Fibroblast of lung (primary cell): ENCODE measurements around the gene N4BP2L2. TPM values are rescaled to one million over a fixed set of nuclear protein-coding genes. Genes with fewer than 3 reads are reported as not detected.

Source experiments
- DNase-seq, 2 donors: peaks; one replicate each; pipeline versions ENCODE4 v3.0.0 to v3.0.0-alpha.2; 2010; ENCODE audit warnings: low read depth in 2 of 2
- H2AFZ ChIP-seq: 2 replicates; pipeline ENCODE4 v1.5.1; 2012; ENCODE audit warnings: low read length, control low read depth, inconsistent platforms
- H3K27ac ChIP-seq: 2 replicates; pipeline ENCODE4 v1.5.1; 2011; ENCODE audit warnings: low read length, control low read depth; ENCODE audit not compliant: insufficient read depth
- H3K27me3 ChIP-seq: 2 replicates; pipeline ENCODE4 v1.5.1; 2011; ENCODE audit warnings: mild to moderate bottlenecking, low read length; ENCODE audit not compliant: control insufficient read depth, insufficient read depth
- H3K36me3 ChIP-seq: 2 replicates; pipeline ENCODE4 v1.5.1; 2011; ENCODE audit warnings: low read length; ENCODE audit not compliant: control insufficient read depth, insufficient read depth
- H3K4me1 ChIP-seq: 2 replicates; pipeline ENCODE4 v1.5.1; 2011; ENCODE audit warnings: low read length; ENCODE audit not compliant: control insufficient read depth, insufficient read depth; ENCODE audit errors: extremely low read depth
- H3K4me2 ChIP-seq: 2 replicates; pipeline ENCODE4 v1.5.1; 2011; ENCODE audit warnings: low read length, control low read depth; ENCODE audit not compliant: insufficient read depth; ENCODE audit errors: extremely low read depth
- H3K4me3 ChIP-seq, 4 experiments: fragments of 200-600 bp in 1 of 4; sonication (generic) in 1 of 4; replicated peaks in 1 of 4; 2 replicates each; pipeline ENCODE4 v1.5.1; 2011 to 2016; ENCODE audit warnings: low read length in 4 of 4, low read depth in 3 of 4, mild to moderate bottlenecking in 3 of 4, control low read depth in 2 of 4, inconsistent platforms in 1 of 4, mixed read lengths in 1 of 4; ENCODE audit not compliant: insufficient read depth in 1 of 4; ENCODE audit errors: control extremely low read depth in 1 of 4
- H3K79me2 ChIP-seq: 2 replicates; pipeline ENCODE4 v1.5.1; 2012; ENCODE audit warnings: mild to moderate bottlenecking, low read length, inconsistent platforms; ENCODE audit not compliant: control insufficient read depth, insufficient read depth
- H3K9ac ChIP-seq: 2 replicates; pipeline ENCODE4 v1.5.1; 2011; ENCODE audit warnings: mild to moderate bottlenecking, low read length, control low read depth; ENCODE audit not compliant: insufficient read depth
- H3K9me3 ChIP-seq: 2 replicates; pipeline ENCODE4 v1.5.1; 2012; ENCODE audit warnings: low read depth, low read length; ENCODE audit not compliant: control insufficient read depth, insufficient read depth
- H4K20me1 ChIP-seq: 2 replicates; pipeline ENCODE4 v1.5.1; 2011; ENCODE audit warnings: low read length; ENCODE audit not compliant: control insufficient read depth, insufficient read depth; ENCODE audit errors: extremely low read depth
- CTCF ChIP-seq, 2 donors: IDR thresholded peaks in 1 of 2; conservative IDR thresholded peaks in 1 of 2; 1 replicate in 1 of 2; 2 replicates in 1 of 2; pipeline ENCODE4 v1.5.1; 2011 to 2012; ENCODE audit warnings: low read length in 2 of 2, control low read depth in 1 of 2, inconsistent platforms in 1 of 2, low read depth in 1 of 2, mild to moderate bottlenecking in 1 of 2
- EZH2 ChIP-seq: IDR thresholded peaks from 2 replicates; pipeline ENCODE4 v1.5.1; 2012; ENCODE audit warnings: low read length, control low read depth, mild to moderate bottlenecking; ENCODE audit errors: missing control alignments
- polyA plus RNA-seq, 2 donors: library from polyadenylated mRNA; depleted of rRNA in 1 of 2; stranded (reverse) in 1 of 2; unstranded in 1 of 2; fragments of >200 nt; gene quantifications; 2 replicates each; pipeline ENCODE4 v1.2.1, GENCODE V29; 2011 to 2012; ENCODE audit warnings: missing spikeins in 1 of 2
- total RNA-seq: library from RNA; depleted of rRNA; stranded (reverse); fragments of >200 nt; gene quantifications from 2 replicates; pipeline ENCODE4 v1.2.1, GENCODE V29; 2014

Gene N4BP2L2
- total and polyA plus RNA-seq, 2 donors (not counting 1 experiment from before 2014, with no cell fraction given): 62.4 to 139 TPM

DNA sequence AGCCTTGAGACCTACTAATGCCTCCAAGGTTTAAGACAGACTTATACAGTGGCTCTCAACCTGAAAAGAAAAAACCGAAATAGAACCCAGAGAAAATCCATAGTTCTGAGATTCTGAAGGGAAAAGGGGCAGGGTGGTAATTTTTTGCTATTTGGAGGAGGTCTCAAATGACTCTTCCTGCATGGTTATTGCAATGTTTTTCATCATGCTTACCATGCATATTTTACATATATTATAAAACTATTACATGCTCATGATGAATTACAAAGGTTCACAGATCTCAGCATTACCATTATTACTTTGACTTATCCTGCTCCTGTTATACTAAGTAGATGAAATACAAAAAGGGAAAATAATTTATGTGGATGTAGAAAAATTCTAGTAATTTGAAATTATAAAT lies 47.6 kb downstream of the N4BP2L2 start:
- Histone ChIP-seq H3K9me3 (no peaks in the 10 kb centered on the region), H3K4me3 (no peak overlapping the region), H2AFZ (no peak overlapping the region), H3K79me2 (no peaks in the 10 kb centered on the region), H3K4me2 (no peak overlapping the region), H4K20me1 (no peaks in the 10 kb centered on the region), H3K36me3 (no peaks in the 10 kb centered on the region), H3K4me1 (no peaks in the 10 kb centered on the region), H3K9ac (no peak overlapping the region), H3K27ac (no peak overlapping the region), H3K27me3 (no peaks in the 10 kb centered on the region)
- DNase-seq: peak in 1 of 2 donors; percentile 60
- TF ChIP-seq CTCF (conservative IDR thresholded peaks at IDR 0.05 in 1 of 2, IDR thresholded peaks at IDR 0.05 in 1 of 2; ENCODE audit: low read depth in 1 of 2, low read length in 2 of 2) (no peak), EZH2 (no peak)

- Histone ChIP-seq H3K27ac (no peak overlapping the region), H3K79me2 (no peaks in the 10 kb centered on the region), H3K4me2 (no peak overlapping the region), H3K9me3 (no peaks in the 10 kb centered on the region), H2AFZ (no peak overlapping the region), H3K4me1 (no peaks in the 10 kb centered on the region), H3K36me3 (no peaks in the 10 kb centered on the region), H3K9ac (no peak overlapping the region), H4K20me1 (no peaks in the 10 kb centered on the region), H3K4me3 (no peak overlapping the region), H3K27me3 (no peaks in the 10 kb centered on the region)
- TF ChIP-seq EZH2 (no peak), CTCF (conservative IDR thresholded peaks at IDR 0.05 in 1 of 2, IDR thresholded peaks at IDR 0.05 in 1 of 2; ENCODE audit: low read depth in 1 of 2, low read length in 2 of 2) (no peak)
- DNase-seq: no peak
Observed at GRCh38 chr13:32476892-32477291, 61.7 kb downstream of the N4BP2L2 start.

DNA sequence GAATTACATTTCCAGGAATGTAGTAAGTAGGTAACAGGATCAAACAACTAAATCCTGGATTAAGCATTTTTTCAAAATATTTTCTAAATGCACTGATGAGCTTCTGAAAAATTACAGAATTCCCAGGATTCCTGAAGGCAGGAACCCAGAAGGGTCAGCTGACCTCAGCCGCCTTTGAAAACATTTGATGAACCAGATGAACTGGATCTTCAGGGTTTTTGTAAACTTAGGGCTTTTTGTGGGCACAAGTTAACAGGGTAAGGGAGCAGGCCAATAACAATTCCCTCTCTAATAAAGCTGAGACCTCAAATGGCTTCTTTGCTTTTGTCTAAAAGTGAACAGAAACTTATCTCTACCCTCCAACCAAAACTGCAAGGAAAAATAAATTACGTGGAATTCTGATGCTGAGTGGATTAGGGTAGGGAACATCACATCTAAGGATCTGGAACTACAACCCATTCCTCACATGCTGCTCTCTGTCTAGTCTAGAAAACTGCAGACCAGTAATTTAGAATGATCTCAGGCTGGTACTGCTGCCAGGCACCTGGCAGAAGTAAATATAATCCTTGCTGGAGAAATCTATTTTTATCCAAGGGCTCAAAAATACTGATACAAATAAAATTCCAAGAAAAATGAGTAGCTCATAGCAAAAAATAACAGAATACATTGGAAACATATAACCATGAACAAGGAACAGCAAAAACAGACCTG lies 62.4 kb downstream of the N4BP2L2 start:
- Histone ChIP-seq H3K36me3 (no peaks in the 10 kb centered on the region), H3K4me3 (no peak overlapping the region), H4K20me1 (no peaks in the 10 kb centered on the region), H3K79me2 (no peaks in the 10 kb centered on the region), H3K9me3 (no peaks in the 10 kb centered on the region), H2AFZ (no peak overlapping the region), H3K27ac (no peak overlapping the region), H3K9ac (no peak overlapping the region), H3K4me2 (no peak overlapping the region), H3K4me1 (no peaks in the 10 kb centered on the region), H3K27me3 (no peaks in the 10 kb centered on the region)
- DNase-seq: no peak
- TF ChIP-seq CTCF (conservative IDR thresholded peaks at IDR 0.05 in 1 of 2, IDR thresholded peaks at IDR 0.05 in 1 of 2; ENCODE audit: low read depth in 1 of 2, low read length in 2 of 2): no peak
- TF ChIP-seq EZH2: no peak
